GM19238 (cell line): ENCODE results near the gene GRIK4.

Source experiments
- DNase-seq: peaks from one replicate; pipeline ENCODE4 v3.0.0; 2011; ENCODE audit warnings: low spot score; ENCODE audit not compliant: insufficient read length

The GRIK4 gene

GRCh38 chr11:120907971-120908370 lies 396.4 kb downstream of the GRIK4 start:
- no peak for DNase-seq

DNA sequence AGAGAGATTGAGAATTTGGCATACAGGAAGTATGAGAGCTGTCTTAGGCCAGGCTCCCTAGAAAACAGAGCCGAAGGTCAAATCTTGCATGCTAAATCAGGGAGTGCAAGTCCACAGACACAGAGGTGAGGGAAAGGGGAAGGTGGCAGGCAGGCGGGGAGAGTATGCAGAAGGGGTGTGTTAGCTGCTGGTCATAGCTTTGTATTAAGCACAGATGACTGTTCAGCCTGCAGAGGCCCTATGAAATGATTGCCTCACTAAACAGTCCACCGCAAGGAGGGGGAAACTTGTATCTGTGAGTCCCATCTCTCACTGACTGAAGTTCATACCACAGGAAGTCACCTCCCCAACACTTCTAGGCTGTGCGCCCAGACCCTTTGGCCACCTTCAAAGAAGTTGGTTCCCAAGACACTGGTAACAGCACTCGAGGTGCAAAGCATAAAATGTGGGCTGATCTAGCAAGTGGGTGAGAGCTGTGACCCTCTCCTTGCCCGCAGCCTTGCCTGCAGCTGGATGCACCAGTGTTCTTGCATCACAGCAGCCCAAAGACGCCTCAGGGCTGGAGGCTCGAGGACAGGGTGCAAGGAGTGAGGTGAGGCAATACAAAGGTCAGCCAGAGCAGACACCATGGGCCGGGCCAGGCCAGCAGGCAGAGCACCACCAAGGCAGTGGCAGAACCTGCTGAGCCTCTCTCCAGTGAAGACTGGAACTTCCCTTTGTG lies 397.1 kb downstream of the GRIK4 start:
- DNase-seq: no peak

- no peak for DNase-seq
Measured at GRCh38 chr11:120909676-120910416, 398.3 kb downstream of the GRIK4 start.

GRCh38 chr11:120911943-120912342 lies 400.4 kb downstream of the GRIK4 start:
- no peak for DNase-seq

- DNase-seq: no peak
Measured at GRCh38 chr11:120912504-120912903, 401.0 kb downstream of the GRIK4 start.

GRCh38 chr11:120912915-120913314 lies 401.4 kb downstream of the GRIK4 start:
- no peak for DNase-seq

DNA sequence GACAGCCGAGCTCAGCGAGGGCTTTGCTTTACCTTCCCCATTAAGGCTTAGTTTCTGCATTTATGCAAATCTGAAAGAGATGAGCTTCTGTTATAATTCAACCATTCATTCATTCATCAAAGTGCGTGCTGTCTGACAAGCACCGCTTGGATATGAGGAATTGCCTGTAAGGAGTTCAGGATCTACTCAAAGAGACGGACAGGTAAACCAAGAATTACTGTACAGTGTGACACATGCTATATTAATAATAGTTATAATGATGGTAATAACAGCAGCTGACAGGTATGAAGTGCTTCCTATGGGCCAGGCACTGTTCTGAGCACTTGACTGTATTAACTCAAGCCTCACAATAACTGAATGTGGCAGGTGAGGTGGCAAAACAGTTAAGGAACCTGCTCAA lies 402.5 kb downstream of the GRIK4 start:
- DNase-seq: no peak

- no peak for DNase-seq
Measured at GRCh38 chr11:120914601-120915000, 403.1 kb downstream of the GRIK4 start.

GRCh38 chr11:120917559-120918239 lies 406.2 kb downstream of the GRIK4 start:
- DNase-seq: no peak

DNA sequence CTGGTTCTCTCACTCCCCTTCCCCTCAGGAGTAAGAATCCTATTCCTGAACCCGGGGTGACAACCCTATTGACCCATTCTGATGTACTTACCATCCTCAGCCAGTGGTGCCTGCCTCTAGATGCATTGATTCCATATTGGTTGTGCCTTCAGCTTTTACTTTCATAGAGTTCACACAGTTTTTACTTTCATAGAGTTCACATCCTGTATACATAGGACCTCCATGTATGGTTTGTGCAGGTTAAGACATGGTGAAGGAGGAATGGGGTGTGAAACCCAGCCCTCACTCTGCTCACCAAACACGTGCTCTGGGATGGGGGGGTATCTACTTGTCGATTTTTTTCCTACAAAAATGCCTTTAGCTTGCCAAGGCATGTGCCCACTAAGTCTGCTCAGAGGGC lies 406.7 kb downstream of the GRIK4 start:
- no peak for DNase-seq

GRCh38 chr11:120919045-120919444 lies 407.5 kb downstream of the GRIK4 start:
- no peak for DNase-seq

DNA sequence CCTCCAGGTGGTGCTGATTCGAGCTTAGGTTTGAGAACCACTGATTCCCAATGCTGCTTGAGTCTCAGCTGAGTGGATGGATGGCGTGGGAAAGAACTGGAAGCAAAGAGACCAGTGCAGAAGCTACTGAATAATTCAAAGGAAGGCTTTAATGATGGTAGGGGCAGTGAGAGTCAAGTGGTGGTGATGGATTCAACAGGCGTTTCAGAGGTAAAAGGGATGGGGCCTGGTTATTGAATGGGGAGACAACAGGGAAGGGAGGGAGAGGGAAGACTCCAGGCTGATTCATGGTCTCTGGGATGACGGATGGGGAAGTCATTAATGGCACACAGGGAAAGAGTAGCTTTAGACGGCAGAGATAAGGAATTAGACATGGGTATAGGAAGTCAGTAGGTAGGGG lies 408.0 kb downstream of the GRIK4 start:
- DNase-seq: no peak

DNA sequence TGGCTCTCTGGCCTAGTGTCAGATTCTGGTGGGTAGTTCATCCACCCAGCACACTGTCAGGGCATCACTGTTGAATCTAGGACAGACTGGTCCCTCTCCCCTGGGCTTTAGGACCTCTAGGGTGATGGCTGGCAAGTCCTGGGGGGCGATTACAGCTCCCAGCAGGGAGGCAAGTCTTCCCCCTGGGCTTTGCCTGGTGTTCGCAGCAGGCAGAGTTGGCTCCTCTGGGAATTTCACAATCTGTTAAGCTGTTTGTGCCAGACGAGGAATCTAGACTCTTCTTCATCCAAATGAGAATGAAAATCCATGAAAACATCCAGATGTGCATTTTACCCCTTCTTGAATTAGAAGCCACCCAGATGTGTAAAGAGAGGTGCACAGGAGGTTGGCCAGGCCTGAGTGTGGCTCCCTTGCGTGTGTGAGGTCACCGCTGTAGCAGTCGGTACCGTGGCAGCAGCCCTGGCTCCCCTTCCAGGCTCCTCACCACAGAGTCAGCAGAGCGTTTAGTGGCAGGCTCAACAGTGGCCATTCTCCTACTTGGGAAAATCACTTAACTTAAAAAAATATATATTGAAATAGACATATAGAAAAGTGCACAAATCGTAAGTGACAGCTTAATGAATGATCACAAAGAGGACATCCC lies 412.4 kb downstream of the GRIK4 start:
- DNase-seq: no peak

- DNase-seq: peak; percentile 80
Measured at GRCh38 chr11:120925944-120926343, 414.4 kb downstream of the GRIK4 start.

DNA sequence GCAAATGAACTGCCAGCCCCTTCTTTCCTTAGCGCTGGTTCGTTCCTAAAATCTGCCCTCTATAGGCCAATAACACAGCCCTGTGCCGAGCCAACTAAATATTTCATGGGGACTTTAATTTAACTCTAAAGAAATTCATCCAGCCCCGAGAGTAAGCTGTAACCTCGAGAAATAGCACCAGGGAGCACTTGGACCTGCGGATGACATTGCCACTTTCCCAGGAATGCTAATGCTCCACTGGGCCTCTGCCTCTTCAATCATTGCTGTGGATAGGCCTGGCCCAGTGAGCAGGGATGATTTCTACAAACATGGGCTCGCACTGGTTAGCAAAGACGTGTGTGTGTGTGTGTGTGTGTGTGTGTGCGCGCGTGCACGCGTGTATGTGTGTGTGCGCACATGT lies 417.1 kb downstream of the GRIK4 start:
- DNase-seq: no peak

DNA sequence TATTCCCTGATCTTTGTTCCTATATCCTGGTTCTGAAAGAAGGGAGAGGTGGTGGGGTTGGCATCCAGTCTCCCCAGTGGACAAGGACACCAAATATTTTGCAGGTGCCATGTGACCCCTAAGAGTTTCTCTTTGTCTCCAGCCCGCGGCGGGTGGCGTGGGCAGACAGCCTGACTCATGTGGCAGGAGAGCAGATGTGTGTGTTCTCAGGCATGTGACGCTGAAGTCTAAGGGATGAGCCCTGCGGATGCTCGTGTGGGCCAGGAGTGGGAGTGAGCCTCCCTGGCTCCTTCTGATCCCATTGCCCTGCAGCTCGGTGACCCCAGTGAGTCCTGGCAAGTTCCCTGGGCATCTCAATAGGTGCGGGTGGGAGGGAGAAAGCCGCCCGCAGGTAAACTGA lies 417.5 kb downstream of the GRIK4 start:
- no peak for DNase-seq

DNA sequence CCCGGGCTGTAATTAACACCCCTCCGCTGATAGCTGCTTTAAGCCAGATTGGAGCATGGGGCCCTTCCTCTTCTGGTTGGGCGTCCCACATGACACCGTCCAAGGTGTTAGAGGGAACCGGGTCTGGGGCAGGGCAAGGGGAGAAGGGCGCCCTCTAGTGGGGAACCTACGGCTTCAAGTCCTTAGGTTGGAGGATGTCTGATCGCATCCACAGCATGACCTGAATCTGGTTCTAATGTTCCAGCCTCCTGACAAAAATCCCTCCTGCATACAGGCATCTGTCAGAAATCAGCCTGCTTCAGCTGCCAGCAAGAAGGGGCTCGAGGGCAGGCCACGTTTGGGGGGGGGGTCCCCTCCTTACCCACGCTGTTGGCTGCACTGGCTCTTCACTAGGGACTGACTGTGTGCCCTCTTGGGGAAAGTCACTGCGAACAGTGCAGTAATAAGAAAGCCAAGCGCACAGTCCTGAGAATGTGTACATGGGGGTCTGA lies 418.2 kb downstream of the GRIK4 start:
- peak; percentile 45 for DNase-seq

DNA sequence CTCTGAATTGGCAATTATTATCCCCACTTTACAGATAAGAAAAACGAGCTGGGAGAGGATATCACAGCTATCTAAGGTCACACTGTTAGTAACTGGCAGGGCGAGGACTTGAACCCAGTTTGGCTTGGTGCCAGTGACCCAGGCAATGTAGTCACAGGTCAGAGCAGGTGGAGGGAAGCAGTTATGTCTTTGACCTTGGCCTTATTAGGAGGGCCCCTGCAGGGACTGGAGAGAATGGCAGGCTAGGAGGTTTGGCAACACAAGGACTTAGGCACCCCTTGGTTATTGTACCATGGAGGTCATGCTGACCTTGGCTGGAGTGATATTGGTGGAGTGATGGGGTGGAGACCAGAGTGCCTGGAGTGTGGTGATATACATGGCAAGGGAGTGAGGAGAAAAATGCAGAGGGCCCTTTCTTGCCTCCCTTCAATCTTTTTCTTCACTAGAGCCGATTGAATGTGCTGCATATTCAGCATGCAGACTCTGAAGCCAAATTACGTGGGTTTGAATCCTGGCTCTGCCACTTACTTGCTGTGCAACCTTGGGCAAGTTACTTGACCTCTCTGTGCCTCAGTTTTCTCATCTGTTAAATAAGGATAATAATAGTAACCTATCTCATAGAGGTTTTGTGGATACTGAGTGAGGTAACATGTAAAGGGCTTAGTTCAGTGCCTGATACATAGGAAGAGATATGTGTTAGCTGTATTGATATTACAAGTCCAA lies 419.7 kb downstream of the GRIK4 start:
- no peak for DNase-seq

DNA sequence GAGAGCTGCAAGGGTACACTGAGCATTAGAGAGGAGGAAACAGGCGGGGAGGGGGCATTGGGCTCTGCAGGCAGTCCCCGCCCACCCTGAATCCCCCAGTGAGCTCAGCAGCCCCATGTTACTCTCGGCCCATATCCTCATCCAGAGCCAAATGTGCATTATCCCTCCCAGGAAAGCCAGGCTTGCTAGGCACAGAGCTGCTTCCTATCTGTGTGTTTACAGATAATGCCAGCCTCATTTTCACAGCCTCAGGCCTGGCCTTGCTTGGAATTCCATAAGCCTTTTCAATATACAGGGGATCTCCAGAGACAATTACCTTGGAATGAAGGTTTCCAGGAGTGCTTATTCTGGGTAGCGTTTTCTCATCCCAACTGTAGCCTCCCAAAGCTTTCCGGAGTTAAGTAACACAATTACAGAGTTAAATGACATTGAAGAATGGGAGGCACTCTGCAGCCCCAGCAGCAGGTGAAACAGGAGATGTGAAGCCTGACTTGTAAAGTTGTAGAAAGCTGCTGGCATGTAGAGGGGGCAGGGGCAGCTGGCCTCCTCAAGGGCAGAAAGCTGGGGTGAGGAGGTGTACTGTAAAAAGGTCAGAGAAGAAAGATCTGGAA lies 420.9 kb downstream of the GRIK4 start:
- no peak for DNase-seq

DNA sequence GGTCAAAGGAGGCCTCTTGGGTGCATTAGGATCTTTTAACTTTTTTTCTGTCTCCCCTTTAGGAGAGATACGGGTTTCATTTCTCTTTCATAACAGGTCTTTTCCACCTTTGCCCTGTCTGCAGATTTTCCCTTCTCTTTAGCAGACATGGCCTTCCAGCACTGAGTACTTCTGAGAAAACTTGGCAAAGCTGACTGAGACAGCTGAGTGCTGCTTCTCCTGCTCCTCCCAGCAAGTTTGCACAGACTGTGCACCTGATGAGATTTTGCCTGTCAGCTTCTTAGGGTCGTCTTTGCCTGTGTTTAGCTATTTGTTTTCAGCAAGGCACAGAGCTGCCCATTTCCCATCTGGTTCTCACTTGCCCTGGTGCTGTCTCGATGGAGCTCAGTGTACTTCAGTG lies 424.8 kb downstream of the GRIK4 start:
- DNase-seq: no peak

- no peak for DNase-seq
Measured at GRCh38 chr11:120937501-120937900, 426.0 kb downstream of the GRIK4 start.
